Type B pancreatic cell (in vitro differentiated cells): Measurements from ENCODE around the gene FAM120A. TPM values are rescaled to one million over a fixed set of nuclear protein-coding genes. Genes with fewer than 3 reads are reported as not detected.

Experiments used
- DNase-seq: peaks from one replicate; pipeline ENCODE4 v3.0.0; 2021; ENCODE audit warnings: mixed read lengths; ENCODE audit not compliant: unreplicated experiment; ENCODE audit errors: extremely low spot score
- H3K27ac Mint-ChIP-seq: 2 replicates; pipeline ENCODE4 v1.8.0; 2021; ENCODE audit warnings: mild to moderate bottlenecking, mixed read lengths
- H3K27me3 Mint-ChIP-seq: 2 replicates; pipeline ENCODE4 v1.8.0; 2021; ENCODE audit warnings: mixed read lengths
- H3K36me3 Mint-ChIP-seq: 2 replicates; pipeline ENCODE4 v1.8.0; 2021; ENCODE audit warnings: mixed read lengths
- H3K4me1 Mint-ChIP-seq: one replicate; pipeline ENCODE4 v1.8.0; 2021; ENCODE audit warnings: mixed read lengths; ENCODE audit not compliant: unreplicated experiment
- H3K4me3 Mint-ChIP-seq: 2 replicates; pipeline ENCODE4 v1.8.0; 2021; ENCODE audit warnings: mild to moderate bottlenecking, mixed read lengths
- H3K9me3 Mint-ChIP-seq: 2 replicates; pipeline ENCODE4 v1.8.0; 2021; ENCODE audit warnings: mixed read lengths
- CTCF ChIP-seq: fragments of 200-600 bp; sonication (generic); conservative IDR thresholded peaks from 2 replicates; pipeline ENCODE4 v1.5.0; 2021; ENCODE audit warnings: antibody characterized with exemption, mild to moderate bottlenecking
- total RNA-seq: library from RNA; stranded (reverse); gene quantifications from 2 replicates; pipeline ENCODE4 v1.2.1, GENCODE V29; 2021; ENCODE audit warnings: low replicate concordance

The FAM120A gene
- total RNA-seq, 1 donor from 2014 or later: 72.5 TPM

DNA sequence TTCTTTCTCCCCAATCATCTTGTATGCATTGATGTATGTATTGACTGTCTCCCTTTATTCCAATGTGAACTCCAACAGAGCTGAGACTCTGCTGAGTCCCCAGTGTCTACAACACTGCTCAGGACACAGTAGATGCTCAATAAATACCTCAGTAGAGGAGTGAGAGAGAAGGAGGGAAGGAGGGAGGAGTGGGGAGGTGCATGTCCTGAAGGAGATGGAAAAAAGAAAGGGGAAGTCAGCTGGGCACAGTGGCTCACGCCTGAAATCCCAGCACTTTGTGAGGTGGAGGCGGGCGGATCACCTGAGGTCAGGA lies 122.0 kb downstream of the FAM120A start:
- H3K9me3 Mint-ChIP-seq: peaks cover 3% of the 10 kb centered on the region
- H3K36me3 Mint-ChIP-seq: peaks cover 13% of the 10 kb centered on the region
- DNase-seq: no peak
- TF ChIP-seq CTCF: no peak
- no peak overlapping the region for H3K4me3 Mint-ChIP-seq
- H3K27ac Mint-ChIP-seq: no peak overlapping the region
- H3K4me1 Mint-ChIP-seq: peaks cover 13% of the 10 kb centered on the region
- H3K27me3 Mint-ChIP-seq: no peaks in the 10 kb centered on the region

- H3K4me1 Mint-ChIP-seq: peaks cover 21% of the 10 kb centered on the region
- H3K27ac Mint-ChIP-seq: peak overlapping the region; percentile 16
- H3K9me3 Mint-ChIP-seq: peaks cover 3% of the 10 kb centered on the region
- no peak for TF ChIP-seq CTCF
- H3K27me3 Mint-ChIP-seq: no peaks in the 10 kb centered on the region
- no peak for DNase-seq
- H3K4me3 Mint-ChIP-seq: peak overlapping the region; percentile 95
- H3K36me3 Mint-ChIP-seq: peaks cover 13% of the 10 kb centered on the region
Measured at GRCh38 chr9:93574091-93574899, 122.8 kb downstream of the FAM120A start.

DNA sequence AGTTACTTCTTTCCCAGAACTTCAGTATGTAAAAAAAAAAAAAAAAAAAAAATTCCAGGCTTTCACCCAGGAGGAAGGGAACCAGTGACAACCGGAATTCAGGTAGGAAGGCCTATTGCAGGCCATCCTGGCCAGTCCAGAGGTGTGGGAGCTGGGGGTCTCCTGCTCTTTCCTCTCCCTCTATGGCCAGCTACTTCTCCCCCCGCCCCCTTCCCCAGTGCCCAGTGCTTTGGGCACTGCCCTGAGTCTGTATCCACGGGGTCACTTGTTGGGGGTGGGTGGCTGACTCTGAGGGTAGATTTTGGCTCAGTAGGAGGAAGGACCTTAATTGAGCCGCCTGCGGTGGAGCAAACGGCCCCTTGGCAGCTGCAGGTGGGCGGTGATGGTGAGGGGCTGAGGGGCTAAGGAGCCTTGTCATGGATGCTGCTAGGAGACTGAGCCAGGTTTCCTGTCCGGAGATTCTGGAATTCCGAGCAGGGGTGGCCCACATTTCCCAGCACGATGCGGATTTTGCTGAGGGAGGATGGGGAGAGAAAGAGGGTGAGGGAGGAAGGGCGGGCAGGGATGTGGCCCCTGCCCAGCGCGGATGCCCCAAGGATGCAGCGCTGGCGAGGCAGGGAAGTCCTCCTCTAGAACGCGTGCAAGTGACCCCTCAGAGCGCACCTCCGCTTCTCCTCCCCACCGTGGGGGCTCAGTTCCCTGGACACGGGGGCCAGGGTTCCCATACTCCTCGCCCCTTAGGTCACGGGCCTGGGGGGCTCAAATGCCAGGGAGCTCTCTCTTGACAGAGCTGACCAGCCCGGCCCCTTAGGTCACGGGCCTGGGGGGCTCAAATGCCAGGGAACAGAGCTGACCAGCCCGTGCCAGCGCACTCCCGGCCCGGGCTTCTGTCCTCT lies 123.7 kb downstream of the FAM120A start:
- Mint-ChIP-seq H3K27ac (peak overlapping the region; percentile 86), H3K4me3 (peak overlapping the region; percentile 95), H3K9me3 (peaks cover 3% of the 10 kb centered on the region), H3K4me1 (peaks cover 26% of the 10 kb centered on the region), H3K36me3 (peaks cover 13% of the 10 kb centered on the region), H3K27me3 (no peaks in the 10 kb centered on the region)
- no peak for TF ChIP-seq CTCF
- no peak for DNase-seq

GRCh38 chr9:93575796-93576257 lies 124.3 kb downstream of the FAM120A start:
- H3K4me1 Mint-ChIP-seq: peaks cover 33% of the 10 kb centered on the region
- no peak for TF ChIP-seq CTCF
- no peaks in the 10 kb centered on the region for H3K27me3 Mint-ChIP-seq
- H3K36me3 Mint-ChIP-seq: peaks cover 8% of the 10 kb centered on the region
- DNase-seq: no peak
- peaks cover 3% of the 10 kb centered on the region for H3K9me3 Mint-ChIP-seq
- H3K4me3 Mint-ChIP-seq: peak overlapping the region; percentile 95
- peak overlapping the region; percentile 86 for H3K27ac Mint-ChIP-seq

GRCh38 chr9:93576258-93577077 lies 125.0 kb downstream of the FAM120A start, which contains the start of gene PHF2:
Gene PHF2 (plus strand): TSS chr9:93576584. CDS start chr9:93576774, 190 bp downstream.
- H3K27ac Mint-ChIP-seq: peak within 1 kb of the TSS; percentile 92
- no peak for DNase-seq
- peak within 1 kb of the TSS; percentile 95 for H3K4me3 Mint-ChIP-seq
- no peaks in the 10 kb centered on the region for H3K9me3 Mint-ChIP-seq
- H3K4me1 Mint-ChIP-seq: peaks cover 39% of the 10 kb centered on the region
- no peaks in the 10 kb centered on the region for H3K27me3 Mint-ChIP-seq
- no peak for TF ChIP-seq CTCF
- H3K36me3 Mint-ChIP-seq: peaks cover 4% of the 10 kb centered on the region
